OCI-LY7 (cell line): ENCODE results near the gene M1AP. TPM values are rescaled to one million over a fixed set of nuclear protein-coding genes. Genes with fewer than 3 reads are reported as not detected.
"Not testable (repeated sequence)": the region's sequence is repeated elsewhere in the genome, so short reads cannot be mapped to it uniquely, and the experiment has no call there.

Source experiments
- BruUV-seq: library from RNA; stranded (reverse); fragments of 400-500 nt; replicated peaks from 2 replicates; lab custom pipeline; 2021; lab: Mats Ljungman, UMichigan
- CTCF ChIA-PET: fragments of 300-600 bp; sonication (Branson Sonifier 250); formaldehyde crosslinking; loops from one replicate; lab custom pipeline; 2022; ENCODE audit warnings: antibody characterized with exemption; ENCODE audit not compliant: unreplicated experiment; lab: Charles Lee
- POLR2A ChIA-PET: fragments of 300-600 bp; sonication (Branson Sonifier 250); formaldehyde crosslinking; loops from one replicate; lab custom pipeline; 2022; ENCODE audit warnings: antibody characterized with exemption; lab: Charles Lee
- DNase-seq: peaks from one replicate; pipeline ENCODE4 v3.0.0-alpha.2; 2015; ENCODE audit warnings: low spot score
- H2AFZ ChIP-seq: fragments of 200-600 bp; sonication (generic), shearing (Covaris generic); 2 replicates; pipeline ENCODE4 v1.6.1; 2014; ENCODE audit warnings: mild to moderate bottlenecking, antibody characterized with exemption, low read length, moderate library complexity
- H3K27ac ChIP-seq: fragments of 200-600 bp; sonication (generic); 2 replicates; pipeline ENCODE4 v1.5.1; 2014; ENCODE audit warnings: mixed run types, low read depth, mild to moderate bottlenecking, moderate library complexity, low read length, inconsistent platforms; ENCODE audit not compliant: poor library complexity, severe bottlenecking
- H3K36me3 ChIP-seq: fragments of 200-600 bp; sonication (generic); 2 replicates; pipeline ENCODE4 v1.6.1; 2014; ENCODE audit warnings: mild to moderate bottlenecking, antibody characterized with exemption, low read length, moderate library complexity, mixed read lengths; ENCODE audit not compliant: insufficient read depth
- H3K4me1 ChIP-seq: fragments of 200-600 bp; sonication (generic); 2 replicates; pipeline ENCODE4 v1.5.1; 2014; ENCODE audit warnings: mild to moderate bottlenecking, low read length; ENCODE audit not compliant: insufficient read depth, poor library complexity, severe bottlenecking
- H3K4me2 ChIP-seq: fragments of 200-600 bp; sonication (generic); 2 replicates; pipeline ENCODE4 v1.6.1; 2014; ENCODE audit warnings: mild to moderate bottlenecking, low read length
- H3K4me3 ChIP-seq: fragments of 200-600 bp; sonication (generic); 2 replicates; pipeline ENCODE4 v1.5.1; 2014; ENCODE audit warnings: mild to moderate bottlenecking, low read depth, low read length; ENCODE audit not compliant: poor library complexity, severe bottlenecking
- H3K79me2 ChIP-seq: fragments of 200-600 bp; sonication (generic); 2 replicates; pipeline ENCODE4 v1.6.1; 2016; ENCODE audit warnings: low read depth, mild to moderate bottlenecking, low read length, moderate library complexity, mixed read lengths; ENCODE audit not compliant: insufficient read depth
- H3K9me2 ChIP-seq: fragments of 200-600 bp; sonication (generic); 2 replicates; pipeline ENCODE4 v1.6.1; 2016; ENCODE audit warnings: mild to moderate bottlenecking, low read length, mixed read lengths; ENCODE audit not compliant: insufficient read depth
- H3K9me3 ChIP-seq: fragments of 200-600 bp; sonication (generic); 2 replicates; pipeline ENCODE4 v1.6.1; 2014; ENCODE audit warnings: mild to moderate bottlenecking, mixed run types, low read length, mixed read lengths
- H4K20me1 ChIP-seq: fragments of 200-600 bp; sonication (generic); 2 replicates; pipeline ENCODE4 v1.6.1; 2014; ENCODE audit warnings: mild to moderate bottlenecking, antibody characterized with exemption, low read length, moderate library complexity, mixed read lengths; ENCODE audit not compliant: insufficient read depth
- CTCF ChIP-seq: fragments of 200-600 bp; sonication (generic); conservative IDR thresholded peaks from 2 replicates; pipeline ENCODE4 v1.5.1; 2014; ENCODE audit warnings: mild to moderate bottlenecking, antibody characterized with exemption, low read length, moderate library complexity, mixed read lengths
- EZH2phosphoT487 ChIP-seq: fragments of 200-600 bp; sonication (generic); IDR thresholded peaks from 2 replicates; pipeline ENCODE4 v1.6.1; 2018; ENCODE audit warnings: low read depth, borderline replicate concordance, mild to moderate bottlenecking, mixed run types, antibody characterized with exemption, low read length, moderate library complexity, mixed read lengths
- intact Hi-C: fragments of 100-400 bp; cut with micrococcal nuclease; formaldehyde crosslinking; loops from one replicate; pipeline ENCODE4 v1.10.0; 2022; ENCODE audit not compliant: unreplicated experiment
- total RNA-seq, 2 experiments: library from RNA; depleted of rRNA in 1 of 2; stranded (reverse); fragments of >200 nt in 1 of 2; shearing (Covaris generic) in 1 of 2; gene quantifications; 2 replicates each; pipeline ENCODE4 v1.2.3, GENCODE V29; 2014 to 2022

The M1AP gene
- total RNA-seq, 2 experiments from 2014 or later: not detected

GRCh38 chr2:74562126-74562775 is 85.9 kb downstream of the M1AP start:
- POLR2A ChIA-PET: interaction anchor here (0.6 kb wide), 1 partner anchor 11 kb away, joined by 3 read pairs; no protein-coding TSS in a partner anchor
- no TSS peak for BruUV-seq
- H2AFZ ChIP-seq: no peak overlapping the region; the same call in 1 of the 2 replicates

GRCh38 chr2:74561022-74561421 is 87.1 kb downstream of the M1AP start:
- BruUV-seq, CTCF ChIA-PET, intact Hi-C loops, H3K36me3 ChIP-seq, H3K4me2 ChIP-seq, H2AFZ ChIP-seq, H3K9me3 ChIP-seq, H3K9me2 ChIP-seq, H3K79me2 ChIP-seq, POLR2A ChIA-PET, H3K4me1 ChIP-seq, DNase-seq, H4K20me1 ChIP-seq, H3K4me3 ChIP-seq, H3K27ac ChIP-seq: not testable (repeated sequence)

More at GRCh38 chr2:74562126-74562775, 85.9 kb downstream of the M1AP start:
- Histone ChIP-seq H3K4me1 (no peaks in the 10 kb centered on the region), H3K9me2 (no peaks in the 10 kb centered on the region), H3K9me3 (no peaks in the 10 kb centered on the region), H3K4me2 (no peak overlapping the region), H4K20me1 (no peaks in the 10 kb centered on the region), H3K36me3 (no peaks in the 10 kb centered on the region), H3K4me3 (no peak overlapping the region), H3K27ac (no peak overlapping the region), H3K79me2 (no peaks in the 10 kb centered on the region)
- no peak for DNase-seq
- intact Hi-C loops: no loop called here
- TF ChIP-seq EZH2phosphoT487: no peak
- CTCF ChIA-PET: no interaction called here

GRCh38 chr2:74560591-74560990 is 87.5 kb downstream of the M1AP start:
- intact Hi-C loops: no loop called here
- Histone ChIP-seq H3K4me1 (no peaks in the 10 kb centered on the region), H3K36me3 (no peaks in the 10 kb centered on the region), H3K9me2 (no peaks in the 10 kb centered on the region), H3K27ac (no peak overlapping the region), H3K4me3 (no peak overlapping the region), H4K20me1 (no peaks in the 10 kb centered on the region), H3K79me2 (no peaks in the 10 kb centered on the region), H2AFZ (no peak overlapping the region), H3K4me2 (no peak overlapping the region), H3K9me3 (no peaks in the 10 kb centered on the region)
- BruUV-seq: no TSS peak
- ChIA-PET POLR2A (no interaction called here), CTCF (no interaction called here)
- DNase-seq: no peak
- TF ChIP-seq CTCF (no peak), EZH2phosphoT487 (no peak)
